Left cardiac atrium (tissue), 4 donors: Measurements from ENCODE around the gene HEXD. TPM values are rescaled to one million over a fixed set of nuclear protein-coding genes. Genes with fewer than 3 reads are reported as not detected.
"Not testable (repeated sequence)": the region's sequence is repeated elsewhere in the genome, so short reads cannot be mapped to it uniquely, and the experiment has no call there.

Experiments used
- ATAC-seq, 2 donors: fragments of 200-7000 bp; cut with Tn5 transposase; one replicate each; pipeline ENCODE4 v1.9.1; 2020; ENCODE audit warnings: mild to moderate bottlenecking in 2 of 2, moderate library complexity in 2 of 2
- DNase-seq: peaks from one replicate; pipeline ENCODE4 v3.0.0-alpha.2; 2020
- intact Hi-C, 2 donors: fragments of 100-400 bp; cut with DNase I; formaldehyde crosslinking; loops; one replicate each; pipeline versions ENCODE4 v1.14.1 to v1.15.1; 2022 to 2023
- total RNA-seq, 2 donors: library from RNA; stranded (reverse); fragmentation: NEBNext Ultra II Directional; extraction: Animal tissue kit (Norgen Biotek cat#: 25700); gene quantifications; one replicate each; pipeline ENCODE4 v1.2.1, GENCODE V29; 2021
- donor health status: DM: no; HTN: yes; CAD: no.
- donor health status: DM: no; HTN: yes; CAD: no; lungs with severe emphysema.
- donor health status: DM: yes; HTN: yes; CAD: no.
- donor health status: Dilated cardiomyopathy.

HEXD gene
- total RNA-seq, 2 donors from 2014 or later: 14.3 to 16.3 TPM

DNA sequence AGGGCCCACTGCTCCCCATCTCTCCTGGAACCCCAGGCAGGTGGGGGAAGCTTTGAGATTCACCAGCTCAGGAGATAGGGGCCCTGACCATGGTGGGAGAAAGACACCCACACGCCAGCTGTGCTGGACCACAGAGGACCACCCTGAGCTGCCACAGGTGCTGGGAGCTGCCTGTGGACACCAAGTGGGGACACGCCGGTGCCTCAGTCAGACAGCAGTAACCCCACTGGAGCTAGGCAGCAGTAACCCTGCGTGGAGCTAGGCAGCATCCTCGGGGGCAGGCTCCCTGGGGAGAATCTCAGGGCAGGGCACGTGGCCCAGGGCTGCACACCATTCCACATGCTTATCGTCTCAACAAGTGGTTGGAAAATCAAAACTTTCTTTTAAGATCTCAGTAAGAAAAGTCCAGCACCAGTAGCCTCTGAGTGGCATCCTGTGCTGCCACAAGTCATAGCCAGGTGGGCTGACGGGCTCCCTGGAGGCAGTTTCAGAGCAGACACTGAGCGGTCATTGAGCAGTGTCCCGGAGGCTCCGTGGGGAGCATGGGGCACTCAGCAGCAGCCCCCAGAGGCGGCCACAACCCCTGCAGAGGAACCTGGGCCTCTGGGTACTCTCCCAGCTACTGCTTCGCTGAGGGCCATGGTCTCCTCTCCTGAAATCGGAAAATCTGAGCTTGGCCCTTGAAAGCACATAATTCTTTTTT, 8.0 kb upstream of the HEXD start:
- no peak for ATAC-seq
- intact Hi-C loops: no loop called here
- DNase-seq: no peak

DNA sequence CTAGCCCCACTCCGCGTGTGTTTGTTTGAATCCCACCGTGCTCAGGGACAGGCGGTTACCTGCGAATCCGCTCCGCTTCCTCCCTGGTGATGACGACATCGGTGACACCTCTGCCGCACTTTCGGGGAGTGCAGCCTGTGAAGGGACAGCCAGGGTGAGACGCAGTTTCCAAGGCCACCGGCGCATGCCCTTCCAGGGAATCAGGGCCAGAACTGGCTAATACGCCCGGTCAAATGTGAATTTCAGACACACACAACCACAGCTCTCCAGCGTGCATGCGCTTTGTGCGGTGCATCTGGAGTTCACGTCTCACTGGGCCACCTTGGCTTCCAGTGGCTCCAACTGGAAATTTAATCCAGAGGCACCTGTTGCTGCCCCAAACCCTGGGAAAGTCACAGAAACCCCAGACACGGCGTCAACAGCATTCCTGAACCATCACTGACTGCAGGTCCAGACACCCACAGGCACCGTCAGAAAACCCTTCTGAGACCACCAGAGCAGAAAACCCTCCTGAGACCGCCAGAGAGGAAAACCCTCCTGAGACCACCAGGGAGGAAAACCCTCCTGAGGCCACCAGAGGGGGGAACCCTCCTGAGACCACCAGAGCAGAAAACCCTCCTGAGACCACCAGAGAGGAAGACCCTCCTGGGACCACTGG, 6.6 kb upstream of the HEXD start:
- DNase-seq (no peak), ATAC-seq (no peak)
- intact Hi-C loops: no loop called here

DNA sequence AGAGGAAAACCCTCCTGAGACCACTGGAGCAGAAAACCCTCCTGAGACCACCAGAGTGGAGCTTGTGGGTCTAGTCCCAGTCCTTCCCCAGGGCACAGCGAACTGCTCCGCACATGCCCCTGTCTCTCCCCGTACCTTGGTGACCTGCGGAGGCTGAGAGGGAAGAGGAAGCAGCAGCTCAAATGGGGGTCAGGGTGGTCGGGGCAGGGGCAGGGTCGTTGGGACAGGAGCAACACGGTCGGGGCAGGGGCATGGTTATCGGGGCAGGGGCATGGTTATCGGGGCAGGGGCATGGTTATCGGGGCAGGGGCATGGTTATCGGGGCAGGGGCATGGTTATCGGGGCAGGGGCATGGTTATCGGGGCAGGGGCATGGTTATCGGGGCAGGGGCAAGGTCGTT, 6.1 kb upstream of the HEXD start:
- ATAC-seq, DNase-seq, intact Hi-C loops: not testable (repeated sequence)

- ATAC-seq (no peak), DNase-seq (no peak)
- intact Hi-C loops: no loop called here
Measured at GRCh38 chr17:82412535-82413520, 5.3 kb upstream of the HEXD start.

DNA sequence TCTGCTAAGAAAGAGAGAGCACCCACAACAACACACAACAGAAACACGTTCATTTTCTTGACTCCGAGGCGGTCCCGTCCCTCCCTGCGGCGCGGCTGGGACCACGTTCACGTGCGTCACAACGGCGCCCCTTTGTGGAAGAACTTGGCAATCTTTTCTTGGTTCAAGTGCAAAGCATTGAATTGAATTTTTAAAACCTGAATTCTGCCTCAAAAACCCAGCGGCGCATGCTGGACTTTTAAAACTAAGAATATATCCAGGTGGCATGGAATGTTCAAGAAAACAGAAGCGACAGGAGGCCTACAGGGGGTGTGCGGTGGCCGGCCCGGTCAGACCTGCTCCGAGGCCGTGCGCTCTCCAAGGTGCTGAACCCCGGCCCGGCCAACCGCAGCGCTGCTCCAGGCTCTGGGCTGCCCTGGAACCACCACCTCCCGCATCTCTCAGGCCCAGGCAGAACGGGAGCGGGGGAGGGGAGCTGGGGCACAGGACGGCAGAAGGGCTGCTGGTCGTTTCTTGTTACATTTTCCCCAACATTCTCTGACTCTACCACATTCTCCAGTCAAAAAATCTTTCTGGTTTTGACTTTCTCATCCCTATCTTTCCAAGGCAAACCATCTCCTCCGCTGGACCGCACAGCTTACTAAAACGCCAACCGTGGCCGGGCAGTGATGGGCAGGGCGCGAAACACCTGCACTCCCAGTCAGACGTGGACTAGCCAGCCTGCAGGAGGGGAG, 3.4 kb upstream of the HEXD start:
- ATAC-seq (peak; percentile 67 to 73), DNase-seq (peak; percentile 81)
- intact Hi-C loops: loop anchor here (2.0 kb wide), 2 partner anchors 60 to 62 kb away; no protein-coding TSS in a partner anchor

DNA sequence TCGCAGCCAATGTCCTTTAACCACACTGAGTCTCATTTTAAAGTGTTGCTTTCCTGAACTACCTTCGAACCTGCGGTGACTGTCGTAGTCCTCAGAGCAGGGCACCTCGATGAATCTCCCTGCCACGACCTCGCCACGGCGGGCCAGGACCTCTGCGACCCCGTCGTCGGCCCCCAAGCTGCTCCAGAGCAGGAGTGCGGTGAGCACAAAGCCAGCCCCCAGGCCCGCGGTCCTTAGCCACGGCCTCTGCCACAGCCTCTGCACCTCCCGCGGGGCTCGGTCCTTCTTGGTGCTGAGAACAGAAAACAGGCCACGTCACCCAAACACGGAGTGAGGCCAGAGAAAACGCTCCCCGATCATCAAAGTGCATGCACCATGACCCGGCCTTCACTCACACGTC, 2.8 kb upstream of the HEXD start:
- intact Hi-C loops: loop anchor here (2.0 kb wide), 2 partner anchors 61 to 63 kb away; no protein-coding TSS in a partner anchor
- ATAC-seq (no peak), DNase-seq (no peak)

GRCh38 chr17:82415786-82416185, 2.4 kb upstream of the HEXD start:
- ATAC-seq: no peak
- no peak for DNase-seq
- intact Hi-C loops: loop anchor here (2.0 kb wide), 2 partner anchors 61 to 63 kb away; no protein-coding TSS in a partner anchor

DNA sequence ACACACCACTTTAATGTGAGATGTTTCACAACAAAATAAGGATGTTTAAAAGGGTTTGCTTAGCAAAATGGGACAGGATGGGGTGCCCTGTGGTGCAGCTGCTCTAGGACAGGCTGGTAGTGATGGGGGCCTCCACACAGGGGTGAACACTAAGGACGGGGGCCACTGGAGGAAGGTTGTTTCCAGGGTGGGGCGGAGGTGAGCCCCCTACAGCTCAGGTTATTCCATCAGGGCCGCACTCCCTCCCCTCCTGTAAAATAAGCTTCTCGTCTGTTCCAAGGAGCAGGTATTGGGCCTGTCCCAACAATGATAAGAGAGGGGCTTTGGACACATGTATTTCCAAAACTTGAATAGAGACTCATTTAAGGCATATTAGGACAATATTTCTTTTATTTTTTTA, 1.9 kb upstream of the HEXD start:
- DNase-seq: no peak
- no peak for ATAC-seq
- intact Hi-C loops: no loop called here

DNA sequence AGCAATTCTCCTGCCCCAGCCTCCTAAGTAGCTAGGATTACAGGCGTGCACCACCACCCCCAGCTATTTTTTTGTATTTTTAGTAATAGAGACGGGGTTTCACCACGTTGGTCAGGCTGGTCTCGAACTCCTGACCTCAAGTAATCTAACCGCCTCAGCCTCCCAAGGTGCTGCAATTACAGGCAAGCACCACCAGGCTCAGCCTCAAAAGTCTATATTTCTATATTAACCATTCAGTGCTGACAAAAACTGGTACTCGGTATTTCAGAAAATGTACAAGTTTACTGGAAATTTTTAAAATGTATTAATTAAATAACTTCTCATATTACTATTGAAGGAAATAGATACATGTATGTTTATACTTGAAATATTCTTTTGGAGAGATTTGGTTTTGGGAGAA, 1.4 kb upstream of the HEXD start:
- intact Hi-C loops: no loop called here
- ATAC-seq (no peak), DNase-seq (no peak)

- ATAC-seq: no peak
- intact Hi-C loops: no loop called here
- DNase-seq: no peak
Measured at GRCh38 chr17:82419540-82419939, 1.4 kb downstream of the HEXD start.

- intact Hi-C loops: no loop called here
- ATAC-seq: peak in 1 of 2 donors; percentile 27
Measured at GRCh38 chr17:82424001-82424862, 6.1 kb downstream of the HEXD start.

GRCh38 chr17:82424863-82425159, 6.7 kb downstream of the HEXD start:
- DNase-seq: no peak
- no peak for ATAC-seq
- intact Hi-C loops: no loop called here

More at GRCh38 chr17:82424001-82424862, 6.1 kb downstream of the HEXD start:
- DNase-seq: no peak

DNA sequence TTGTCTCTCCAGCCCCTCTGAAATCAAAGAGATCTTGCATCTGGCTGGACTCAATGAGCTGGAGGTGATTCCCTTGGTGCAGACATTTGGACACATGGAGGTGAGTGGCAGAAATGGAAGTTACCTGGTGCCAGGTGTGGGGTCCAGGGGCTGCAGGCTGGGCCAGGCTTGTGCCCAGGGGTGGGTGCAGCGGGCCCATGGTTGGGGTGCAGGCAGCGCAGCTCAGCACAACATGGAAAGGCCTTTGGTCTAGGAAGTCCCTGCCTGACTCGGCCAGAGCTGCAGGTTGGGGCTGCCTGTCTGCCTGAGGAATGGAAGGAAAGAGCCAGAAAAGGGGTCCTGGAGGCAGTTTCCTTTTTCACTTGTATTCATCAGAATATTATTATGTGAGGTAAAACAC, 10.4 kb downstream of the HEXD start:
- DNase-seq: no peak
- intact Hi-C loops: no loop called here
- ATAC-seq: no peak

- intact Hi-C loops: no loop called here
- ATAC-seq (no peak), DNase-seq (no peak)
Measured at GRCh38 chr17:82429824-82430223, 11.7 kb downstream of the HEXD start.

GRCh38 chr17:82432017-82432416, 13.9 kb downstream of the HEXD start:
- DNase-seq: no peak
- intact Hi-C loops: no loop called here
- no peak for ATAC-seq

DNA sequence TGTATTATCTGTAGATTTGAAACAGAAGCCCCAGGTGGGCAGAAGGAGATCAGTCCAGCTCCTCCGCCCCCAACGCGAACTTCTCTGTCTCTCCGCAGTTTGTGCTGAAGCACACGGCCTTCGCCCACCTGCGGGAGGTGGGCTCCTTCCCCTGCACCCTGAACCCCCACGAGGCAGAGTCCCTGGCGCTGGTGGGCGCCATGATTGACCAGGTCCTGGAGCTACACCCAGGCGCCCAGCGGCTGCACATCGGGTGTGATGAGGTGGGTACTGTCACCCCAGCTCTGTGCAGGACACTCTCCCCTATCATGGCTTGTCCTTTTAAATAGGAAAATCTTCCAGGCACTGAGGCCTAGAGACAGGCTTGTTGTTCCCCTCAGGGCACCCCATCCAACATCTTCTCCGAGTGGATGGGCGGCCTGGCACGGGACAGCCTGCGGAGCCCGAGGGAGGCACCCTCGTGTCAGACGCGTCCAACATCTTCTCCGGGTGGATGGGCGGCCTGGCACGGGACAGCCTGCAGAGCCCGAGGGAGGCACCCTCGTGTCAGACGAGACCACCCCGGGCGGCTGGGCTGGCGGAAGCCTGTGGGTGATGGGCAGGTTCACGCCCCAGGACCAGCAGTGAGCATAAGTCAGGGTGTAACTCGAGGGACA, 15.5 kb downstream of the HEXD start:
- intact Hi-C loops: no loop called here
- ATAC-seq (no peak), DNase-seq (no peak)

DNA sequence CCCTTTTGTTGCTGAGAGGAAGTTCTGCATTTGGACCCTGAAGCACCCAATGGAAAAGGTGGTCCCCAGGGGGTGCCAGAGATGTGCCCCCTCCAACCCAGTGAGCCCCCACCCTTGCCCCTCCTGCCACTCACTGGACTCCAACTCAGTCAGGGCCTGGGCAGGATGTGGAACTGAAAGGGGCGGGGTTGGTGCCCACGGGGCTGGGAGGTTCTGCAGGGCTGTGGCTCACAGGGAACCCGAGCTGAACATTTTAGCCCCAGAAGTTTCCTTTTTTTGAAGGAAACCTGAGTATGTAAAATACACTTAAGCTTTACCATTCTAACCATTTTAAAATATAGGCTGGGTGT, 16.0 kb downstream of the HEXD start:
- ATAC-seq: no peak
- intact Hi-C loops: no loop called here
- no peak for DNase-seq

DNA sequence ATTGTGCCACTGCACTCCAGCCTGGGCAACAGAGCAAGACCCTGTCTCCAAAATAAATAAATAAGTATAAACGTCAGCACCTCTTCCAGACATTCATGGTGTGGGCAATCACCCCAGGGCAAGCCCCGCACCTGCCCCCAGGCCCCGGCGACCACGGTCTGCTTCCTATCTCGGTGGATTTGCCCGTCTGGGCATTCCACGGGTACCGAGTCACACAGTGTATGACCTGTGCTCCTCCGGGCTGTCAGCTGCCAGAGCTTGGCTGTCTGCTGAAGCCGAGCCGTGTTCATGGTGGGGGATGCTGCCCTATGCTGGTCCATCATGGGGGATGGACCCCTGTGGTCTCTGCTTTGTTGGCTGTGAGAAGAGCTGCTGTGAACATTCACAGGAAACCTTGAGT, 17.0 kb downstream of the HEXD start:
- ATAC-seq: no peak
- intact Hi-C loops: no loop called here
- DNase-seq: no peak
